ENCODE data around the gene RNF112.

DNA sequence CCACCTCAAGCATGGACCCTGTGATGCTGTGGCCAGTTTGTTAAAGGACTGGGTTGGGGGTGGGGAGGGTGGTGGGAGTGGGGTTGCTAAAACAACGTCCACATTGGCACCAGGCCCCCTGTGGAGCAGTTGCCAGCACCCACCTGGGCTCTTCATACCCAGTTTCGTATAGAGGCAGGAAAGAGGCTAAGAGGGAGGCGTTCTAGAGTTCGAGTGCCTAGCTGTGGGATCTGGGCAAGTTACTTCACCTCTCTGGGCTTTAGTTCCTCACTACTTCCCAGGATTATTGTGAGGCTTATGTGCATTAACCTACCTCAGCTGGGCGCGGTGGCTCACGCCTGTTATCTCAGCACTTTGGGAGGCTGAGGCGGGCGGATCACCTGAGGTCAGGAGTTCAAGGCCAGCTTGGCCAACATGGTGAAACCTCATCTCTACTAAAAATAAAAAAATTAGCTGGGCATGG, 25.5 kb upstream of the RNF112 start:
- no peak for TF ChIP-seq CTCF (IDR thresholded peaks at IDR 0.05)
- no peak for TF ChIP-seq POLR2A (IDR thresholded peaks at IDR 0.05)

Data from testis (tissue), 2 donors.